ENCODE measurements around the gene SCRT2.

SCRT2 gene

DNA sequence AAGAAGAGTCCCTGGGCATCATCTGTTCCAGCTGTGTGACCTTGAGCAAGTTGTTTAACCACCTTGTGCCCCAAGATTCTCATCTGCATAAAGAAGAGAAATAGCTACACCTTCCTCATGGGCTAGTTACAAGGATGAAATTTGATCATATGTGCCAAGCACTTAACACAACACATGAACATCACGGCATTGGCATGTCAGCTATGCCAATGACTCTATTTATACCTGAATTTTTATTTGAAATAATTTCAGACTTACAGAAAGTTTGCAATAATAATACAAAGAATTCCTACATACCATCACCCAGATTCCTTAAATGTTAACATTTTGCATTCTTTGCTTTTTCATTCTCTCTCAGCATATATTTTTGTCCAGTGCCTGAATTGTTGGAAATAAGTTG lies 44.5 kb downstream of the SCRT2 start:
- Histone ChIP-seq H3K27ac (no peak overlapping the region), H3K4me2 (no peak overlapping the region), H3K4me1 (ENCODE audit: low read depth, poor library complexity, severe bottlenecking) (no peaks in the 10 kb centered on the region), H3K4me3 (IDR thresholded peaks at IDR 0.05; ENCODE audit: insufficient read depth, low read depth, low read length) (no peak overlapping the region), H3K36me3 (ENCODE audit: insufficient read depth) (no peaks in the 10 kb centered on the region), H2AFZ (ENCODE audit: low read depth) (no peak overlapping the region), H3K79me2 (ENCODE audit: insufficient read depth, low read depth) (no peaks in the 10 kb centered on the region), H4K20me1 (ENCODE audit: insufficient read depth) (no peaks in the 10 kb centered on the region), H3K9ac (no peak overlapping the region), H3K27me3 (ENCODE audit: insufficient read depth, low read depth) (no peaks in the 10 kb centered on the region)
- TF ChIP-seq, protein P1, sequence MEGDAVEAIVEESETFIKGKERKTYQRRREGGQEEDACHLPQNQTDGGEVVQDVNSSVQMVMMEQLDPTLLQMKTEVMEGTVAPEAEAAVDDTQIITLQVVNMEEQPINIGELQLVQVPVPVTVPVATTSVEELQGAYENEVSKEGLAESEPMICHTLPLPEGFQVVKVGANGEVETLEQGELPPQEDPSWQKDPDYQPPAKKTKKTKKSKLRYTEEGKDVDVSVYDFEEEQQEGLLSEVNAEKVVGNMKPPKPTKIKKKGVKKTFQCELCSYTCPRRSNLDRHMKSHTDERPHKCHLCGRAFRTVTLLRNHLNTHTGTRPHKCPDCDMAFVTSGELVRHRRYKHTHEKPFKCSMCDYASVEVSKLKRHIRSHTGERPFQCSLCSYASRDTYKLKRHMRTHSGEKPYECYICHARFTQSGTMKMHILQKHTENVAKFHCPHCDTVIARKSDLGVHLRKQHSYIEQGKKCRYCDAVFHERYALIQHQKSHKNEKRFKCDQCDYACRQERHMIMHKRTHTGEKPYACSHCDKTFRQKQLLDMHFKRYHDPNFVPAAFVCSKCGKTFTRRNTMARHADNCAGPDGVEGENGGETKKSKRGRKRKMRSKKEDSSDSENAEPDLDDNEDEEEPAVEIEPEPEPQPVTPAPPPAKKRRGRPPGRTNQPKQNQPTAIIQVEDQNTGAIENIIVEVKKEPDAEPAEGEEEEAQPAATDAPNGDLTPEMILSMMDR (conservative IDR thresholded peaks at IDR 0.05; ENCODE audit: low read depth, low read length): no peak

DNA sequence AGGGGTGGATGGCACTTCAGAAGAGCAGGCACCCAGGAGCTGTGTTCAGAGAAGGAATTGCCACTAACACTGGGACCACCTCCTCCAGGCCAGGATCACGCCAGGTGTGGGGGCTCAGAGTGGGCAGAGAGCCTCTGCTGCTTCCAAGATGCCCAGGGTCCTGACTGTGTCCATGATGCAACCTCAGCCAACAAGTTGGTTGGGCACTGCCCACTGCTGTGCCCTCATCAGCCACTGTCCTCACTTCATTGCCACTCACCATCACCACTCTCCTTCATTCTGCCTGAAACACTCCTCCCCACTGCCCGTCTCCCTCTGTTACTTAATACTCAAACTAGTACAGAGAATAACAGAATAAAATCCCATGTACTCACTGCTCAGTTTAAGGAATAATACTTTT lies 49.0 kb downstream of the SCRT2 start:
- Histone ChIP-seq H3K36me3 (ENCODE audit: insufficient read depth) (no peaks in the 10 kb centered on the region), H3K4me3 (IDR thresholded peaks at IDR 0.05; ENCODE audit: insufficient read depth, low read depth, low read length) (no peak overlapping the region), H2AFZ (ENCODE audit: low read depth) (no peak overlapping the region), H3K4me1 (ENCODE audit: low read depth, poor library complexity, severe bottlenecking) (no peaks in the 10 kb centered on the region), H3K4me2 (no peak overlapping the region), H3K79me2 (ENCODE audit: insufficient read depth, low read depth) (no peaks in the 10 kb centered on the region), H3K27me3 (ENCODE audit: insufficient read depth, low read depth) (no peaks in the 10 kb centered on the region), H3K27ac (no peak overlapping the region), H3K9ac (no peak overlapping the region), H4K20me1 (ENCODE audit: insufficient read depth) (no peaks in the 10 kb centered on the region)
- TF ChIP-seq, protein P1 (conservative IDR thresholded peaks at IDR 0.05; ENCODE audit: low read depth, low read length): no peak

DNA sequence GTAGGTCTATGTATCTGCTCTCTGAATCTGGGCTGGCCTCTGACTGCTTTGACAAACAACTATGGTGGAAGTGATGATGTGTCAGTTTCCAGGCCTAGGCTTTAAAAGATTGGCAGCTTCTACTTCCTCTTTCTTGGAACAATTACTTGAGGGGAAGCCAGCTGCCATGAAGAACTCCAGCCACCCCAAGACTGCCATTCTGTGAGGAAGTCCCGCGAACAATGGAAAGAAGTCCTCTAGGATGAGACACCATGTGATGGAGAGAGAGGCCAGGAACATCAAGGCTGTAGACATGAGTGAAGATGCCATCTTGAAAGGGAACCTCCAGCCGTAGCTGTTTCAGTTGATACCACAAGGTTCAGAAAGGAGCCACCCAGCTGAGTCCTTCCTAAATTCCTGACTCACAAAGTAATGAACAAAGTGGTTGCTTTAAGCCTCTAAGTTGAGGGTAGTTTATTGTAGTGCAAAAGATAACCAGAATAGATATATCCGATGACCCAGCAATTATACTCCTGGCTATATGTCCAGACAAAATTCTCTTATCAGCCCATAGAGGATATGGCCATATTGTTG lies 50.2 kb downstream of the SCRT2 start:
- Histone ChIP-seq H3K36me3 (ENCODE audit: insufficient read depth) (no peaks in the 10 kb centered on the region), H3K9ac (no peak overlapping the region), H3K79me2 (ENCODE audit: insufficient read depth, low read depth) (no peaks in the 10 kb centered on the region), H3K4me1 (ENCODE audit: low read depth, poor library complexity, severe bottlenecking) (no peaks in the 10 kb centered on the region), H3K4me2 (no peak overlapping the region), H3K27ac (no peak overlapping the region), H3K4me3 (IDR thresholded peaks at IDR 0.05; ENCODE audit: insufficient read depth, low read depth, low read length) (no peak overlapping the region), H3K27me3 (ENCODE audit: insufficient read depth, low read depth) (no peaks in the 10 kb centered on the region), H2AFZ (ENCODE audit: low read depth) (no peak overlapping the region), H4K20me1 (ENCODE audit: insufficient read depth) (no peaks in the 10 kb centered on the region)
- TF ChIP-seq, protein P1 (conservative IDR thresholded peaks at IDR 0.05; ENCODE audit: low read depth, low read length): no peak

DNA sequence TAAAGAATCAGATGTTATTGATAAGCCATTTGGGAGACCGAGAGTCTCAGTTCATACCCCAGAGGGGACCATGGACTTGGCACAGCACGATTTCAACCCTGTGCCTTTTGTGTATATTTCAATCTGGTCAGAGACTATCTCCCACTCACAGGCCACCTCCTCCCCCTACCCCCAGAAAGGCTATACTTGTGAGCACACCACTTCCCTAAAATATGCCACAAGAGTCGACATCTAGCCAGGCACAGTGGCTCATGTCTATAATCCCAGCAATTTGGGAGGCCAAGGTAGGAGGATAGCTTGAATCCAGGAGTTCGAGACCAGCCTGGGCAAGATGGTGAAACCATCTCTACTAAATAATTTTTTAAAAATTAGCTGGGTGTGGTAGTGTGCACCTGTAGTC lies 51.9 kb downstream of the SCRT2 start:
- Histone ChIP-seq H2AFZ (ENCODE audit: low read depth) (no peak overlapping the region), H3K27ac (no peak overlapping the region), H3K9ac (no peak overlapping the region), H3K4me1 (ENCODE audit: low read depth, poor library complexity, severe bottlenecking) (no peaks in the 10 kb centered on the region), H3K36me3 (ENCODE audit: insufficient read depth) (no peaks in the 10 kb centered on the region), H4K20me1 (ENCODE audit: insufficient read depth) (no peaks in the 10 kb centered on the region), H3K4me2 (no peak overlapping the region), H3K79me2 (ENCODE audit: insufficient read depth, low read depth) (no peaks in the 10 kb centered on the region), H3K4me3 (IDR thresholded peaks at IDR 0.05; ENCODE audit: insufficient read depth, low read depth, low read length) (no peak overlapping the region), H3K27me3 (ENCODE audit: insufficient read depth, low read depth) (no peaks in the 10 kb centered on the region)
- TF ChIP-seq, protein P1 (conservative IDR thresholded peaks at IDR 0.05; ENCODE audit: low read depth, low read length): no peak

All from KMS-11 (cell line).